Kidney glomerular epithelial cell (primary cell): Measurements from ENCODE around the gene GNG7.
A peak's percentile ranks its signal among the peaks of the same experiment; 100 is the strongest.
"Not testable (repeated sequence)": the region's sequence is repeated elsewhere in the genome, so short reads cannot be mapped to it uniquely, and the experiment has no call there.

ENCODE experiments used
- DNase-seq: peaks from one replicate; lab custom pipeline; 2025; lab: John Stamatoyannopoulos, UW

The GNG7 gene

DNA sequence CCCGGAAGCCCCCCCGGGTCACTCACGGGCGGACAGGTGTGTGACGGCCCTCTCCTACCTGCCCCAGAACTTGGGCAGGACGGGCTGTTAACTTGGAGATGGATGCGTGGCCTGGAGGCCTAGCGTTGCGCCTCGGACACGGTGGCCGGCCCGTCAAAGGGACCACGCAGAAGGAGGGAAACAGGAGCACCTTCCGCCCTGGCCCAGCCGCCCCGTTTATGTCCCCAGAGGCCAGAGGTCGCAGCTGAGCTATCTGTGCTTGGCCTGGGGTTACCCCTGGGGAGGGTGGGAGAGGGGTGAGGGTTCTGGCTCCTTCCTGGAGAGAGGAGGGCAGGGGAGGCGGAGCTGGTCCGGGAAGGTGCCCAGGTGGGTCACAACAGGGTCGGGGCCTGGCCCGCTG lies 190.9 kb downstream of the GNG7 start:
- DNase-seq: no peak

DNA sequence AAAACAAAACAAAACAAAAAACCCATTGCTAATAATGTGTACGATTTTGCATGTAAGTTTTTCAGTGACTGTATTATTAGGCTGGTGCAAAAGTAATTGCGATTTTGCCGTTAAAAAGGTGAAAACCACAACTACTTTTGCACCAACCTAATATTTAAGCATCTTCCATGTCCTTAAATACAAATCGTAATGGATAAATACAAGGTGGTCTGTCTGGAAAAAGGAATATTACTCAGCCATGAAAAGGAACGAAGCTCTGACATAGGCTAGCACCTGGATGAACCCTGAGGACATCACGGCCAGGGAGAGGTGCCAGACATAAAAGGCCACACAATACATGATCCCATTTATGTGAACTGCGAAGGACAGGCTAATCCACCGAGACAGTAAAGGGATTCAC lies 193.4 kb downstream of the GNG7 start:
- no peak for DNase-seq

DNA sequence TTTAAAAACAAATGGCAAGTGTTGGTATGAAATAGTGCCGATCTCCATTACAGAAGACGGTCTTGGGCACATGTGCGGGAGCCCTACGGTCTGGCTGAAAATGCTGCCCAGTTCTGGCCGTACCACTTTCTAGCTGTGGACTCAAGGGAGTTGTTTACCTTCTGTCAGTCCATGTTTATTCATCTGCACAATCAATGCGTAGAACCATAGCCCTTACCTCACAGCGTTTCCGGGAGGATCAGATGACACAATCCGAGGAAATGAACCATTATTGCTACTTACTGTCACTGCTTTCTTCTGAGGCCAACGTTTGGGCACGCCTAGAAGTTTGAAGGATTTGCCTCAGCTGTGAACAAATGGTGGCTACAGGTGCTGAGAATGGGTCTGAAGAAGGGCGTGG lies 195.4 kb downstream of the GNG7 start:
- DNase-seq: no peak

DNA sequence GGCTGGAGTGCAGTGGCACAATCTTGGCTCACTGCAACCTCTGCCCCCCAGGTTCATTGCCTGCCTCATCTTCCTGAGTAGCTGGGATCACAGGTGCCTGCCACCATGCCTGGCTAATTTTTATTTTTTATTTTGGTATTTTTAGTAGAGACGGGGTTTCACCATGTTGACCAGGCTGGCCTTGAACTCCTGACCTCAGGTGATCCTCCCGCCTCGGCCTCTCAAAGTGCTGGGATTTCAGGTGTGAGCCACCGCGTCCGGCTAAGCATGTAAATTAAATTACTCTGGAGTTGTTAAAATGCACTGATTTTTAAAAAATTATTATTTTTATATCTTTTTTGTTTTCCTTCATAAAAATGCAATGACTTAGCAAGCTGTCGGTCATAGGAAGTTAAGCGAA lies 195.8 kb downstream of the GNG7 start:
- DNase-seq: not testable (repeated sequence)

DNA sequence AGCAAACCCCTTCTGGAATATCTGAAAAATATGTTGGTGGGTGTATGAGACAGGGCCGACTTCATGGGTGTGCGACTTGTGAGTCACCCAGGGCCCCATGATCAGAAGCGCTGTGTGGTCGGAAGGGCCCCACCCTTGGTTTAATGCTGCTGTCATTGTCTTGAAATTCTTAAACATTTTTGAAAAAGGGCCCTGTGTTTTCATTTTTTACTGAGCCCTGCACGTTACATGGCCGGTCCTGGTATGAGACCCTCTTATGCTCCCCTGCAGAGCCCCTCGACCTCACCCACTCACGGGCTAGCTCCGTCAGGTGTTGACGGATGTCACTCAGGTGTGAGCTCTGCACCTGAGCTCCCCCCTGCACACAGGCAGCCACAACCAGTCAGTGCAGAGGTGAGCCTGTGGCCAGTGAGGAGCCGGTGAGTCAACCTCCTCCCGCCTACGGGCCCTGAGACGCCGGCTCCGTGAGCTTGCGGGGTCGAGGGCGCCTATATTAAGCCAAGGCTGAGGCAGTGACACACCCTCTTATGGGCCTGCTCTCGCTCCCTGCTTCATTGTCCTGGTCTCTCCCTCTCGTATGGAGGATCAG lies 198.9 kb downstream of the GNG7 start:
- no peak for DNase-seq

- DNase-seq: no peak
Measured at GRCh38 chr19:2500841-2501261, 201.6 kb downstream of the GNG7 start.

DNA sequence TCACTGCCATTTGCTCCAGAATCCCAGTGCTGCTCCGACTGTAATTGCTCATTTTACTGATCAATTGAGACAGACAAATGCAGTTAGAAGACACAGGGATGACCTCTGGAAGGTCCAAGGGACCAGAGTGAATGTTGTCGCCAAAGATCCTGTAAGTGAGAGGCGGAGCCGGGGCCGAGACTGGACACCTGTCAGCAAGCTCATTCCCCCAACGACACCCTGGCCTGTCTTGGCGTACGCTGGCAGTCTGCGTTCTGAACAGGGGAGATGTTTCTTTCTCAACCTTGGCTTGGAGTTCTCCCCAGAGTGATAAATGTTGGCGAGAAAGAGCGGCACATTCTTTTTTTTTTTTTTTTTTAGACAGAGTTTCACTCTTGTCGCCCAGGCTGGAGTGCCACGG lies 202.3 kb downstream of the GNG7 start:
- no peak for DNase-seq

DNA sequence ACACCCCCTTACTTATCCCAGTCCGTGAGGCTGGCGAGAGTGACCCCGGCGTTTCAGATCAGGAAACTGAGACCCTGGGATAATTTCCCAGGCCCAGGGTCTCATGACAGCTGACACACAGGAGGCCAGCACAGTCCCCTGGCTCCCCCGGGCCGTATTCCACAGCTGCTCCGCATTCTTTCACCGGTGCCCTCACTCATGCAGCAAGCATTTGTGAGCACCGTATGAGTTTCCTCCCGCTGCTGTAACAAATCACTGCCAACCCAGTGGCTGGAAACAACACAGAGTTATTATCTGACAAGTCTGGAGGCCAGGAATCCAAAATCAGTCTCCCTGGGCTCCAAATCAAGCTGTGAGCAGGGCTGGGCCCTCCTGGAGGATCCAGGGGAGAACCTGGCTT lies 205.3 kb downstream of the GNG7 start:
- DNase-seq: no peak

DNA sequence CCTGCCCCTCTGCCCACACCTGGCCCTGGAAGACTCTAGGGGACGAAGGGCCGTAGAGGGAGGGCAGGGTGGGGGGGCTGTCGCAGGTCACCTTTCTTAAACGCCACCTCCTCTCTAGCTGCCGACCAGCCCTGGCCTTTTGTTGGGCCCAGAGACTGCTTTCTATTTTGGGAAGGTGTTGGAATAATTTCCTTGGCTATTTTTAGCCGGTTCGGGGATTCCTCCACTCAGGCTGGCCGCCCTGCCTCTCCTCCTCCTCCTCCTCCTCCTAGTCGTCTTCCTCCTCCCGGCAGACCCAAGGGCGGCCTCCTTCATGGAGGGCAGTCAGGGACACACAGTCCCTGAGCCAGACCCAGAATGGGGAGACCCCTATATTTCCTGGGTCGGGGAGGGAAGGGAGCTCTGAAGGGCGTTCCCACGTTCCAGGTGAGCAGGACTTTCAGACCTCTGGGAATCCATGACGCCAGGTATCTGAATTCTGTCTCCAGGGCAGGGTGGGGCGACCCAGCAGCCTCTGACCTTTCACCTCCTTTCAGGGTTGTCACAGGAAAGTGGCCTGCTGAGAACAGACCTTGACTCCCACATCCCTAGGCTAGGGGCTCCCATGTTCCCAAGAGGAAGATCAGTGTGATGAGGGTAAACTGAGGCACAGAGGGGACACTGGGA lies 206.7 kb downstream of the GNG7 start:
- DNase-seq: no peak

DNA sequence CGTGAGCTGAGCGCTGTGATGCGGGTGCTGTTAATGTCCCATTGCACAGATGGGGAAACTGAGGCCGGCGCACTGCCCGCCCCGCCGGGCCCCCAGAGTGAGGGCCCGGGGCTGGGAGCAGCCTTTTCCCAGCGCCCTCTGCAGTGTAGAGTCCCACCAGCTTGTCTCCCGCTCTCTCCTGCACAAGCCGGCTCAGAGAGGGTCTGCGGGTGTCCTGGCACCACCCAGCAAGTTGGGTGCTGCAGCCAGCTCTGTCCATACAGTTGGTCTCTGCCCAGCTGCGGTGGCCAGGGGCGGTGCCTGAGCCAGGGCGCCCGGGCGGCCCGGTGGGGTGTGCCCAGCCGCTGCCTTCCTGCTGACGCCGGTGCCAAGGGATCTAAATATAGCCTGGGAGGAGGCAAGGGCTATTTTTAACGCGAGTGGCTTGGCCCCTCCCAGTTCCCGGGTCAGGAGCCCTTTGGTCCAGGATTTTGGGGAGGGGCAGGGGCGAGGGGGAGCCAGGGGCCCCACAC lies 207.3 kb downstream of the GNG7 start:
- peak; percentile 27 for DNase-seq

DNA sequence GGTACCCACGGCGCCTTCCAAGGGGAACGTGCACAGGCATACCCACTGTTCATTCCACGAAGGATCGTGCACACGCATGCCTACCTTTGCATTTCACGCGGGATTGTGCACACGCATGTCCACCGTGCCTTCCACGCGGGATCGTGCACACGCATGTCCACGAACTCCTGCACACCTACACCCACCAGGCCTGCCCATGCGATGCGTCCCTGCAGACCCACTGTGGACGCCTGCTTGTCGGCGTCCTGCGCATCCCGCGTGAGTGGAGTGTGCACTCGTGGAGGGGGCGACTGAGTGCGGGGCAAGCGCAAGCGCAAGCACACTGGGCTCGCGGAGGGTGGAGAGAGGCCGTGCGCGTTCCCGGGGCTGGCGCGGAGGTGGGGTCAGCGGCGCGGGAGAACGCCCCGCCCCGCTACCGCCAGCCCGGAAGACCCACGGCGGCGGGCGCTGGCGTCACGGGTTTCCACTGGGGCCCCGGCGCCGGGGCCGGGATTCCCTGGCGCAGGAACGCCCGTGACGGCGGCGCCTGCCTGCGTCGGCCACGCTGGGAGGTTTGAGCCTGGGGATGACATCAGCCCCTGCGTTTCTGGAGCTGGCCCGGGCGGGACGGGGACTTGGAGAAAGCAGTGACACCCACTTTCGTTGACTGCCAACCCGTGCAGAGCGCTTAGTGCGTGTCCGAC lies 207.9 kb downstream of the GNG7 start:
- peak; percentile 37 for DNase-seq

DNA sequence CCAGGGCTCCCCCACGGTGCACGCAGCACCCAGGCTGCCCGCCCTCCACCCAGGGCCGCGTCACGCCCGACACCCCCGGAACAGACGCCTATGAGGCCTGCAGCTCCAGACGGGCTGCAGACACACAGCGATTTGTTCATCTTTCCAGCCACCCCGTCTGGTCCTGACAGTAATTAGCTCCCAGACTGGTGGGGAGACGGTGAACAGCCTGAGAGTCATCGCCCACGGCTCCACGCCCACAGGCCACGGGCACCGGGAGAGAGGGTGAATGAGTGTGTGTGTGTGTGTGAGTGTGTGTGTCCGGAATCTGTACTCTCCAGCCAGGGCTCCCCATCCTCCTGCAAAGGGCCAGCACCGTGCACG lies 208.4 kb downstream of the GNG7 start:
- peak; percentile 18 for DNase-seq

DNA sequence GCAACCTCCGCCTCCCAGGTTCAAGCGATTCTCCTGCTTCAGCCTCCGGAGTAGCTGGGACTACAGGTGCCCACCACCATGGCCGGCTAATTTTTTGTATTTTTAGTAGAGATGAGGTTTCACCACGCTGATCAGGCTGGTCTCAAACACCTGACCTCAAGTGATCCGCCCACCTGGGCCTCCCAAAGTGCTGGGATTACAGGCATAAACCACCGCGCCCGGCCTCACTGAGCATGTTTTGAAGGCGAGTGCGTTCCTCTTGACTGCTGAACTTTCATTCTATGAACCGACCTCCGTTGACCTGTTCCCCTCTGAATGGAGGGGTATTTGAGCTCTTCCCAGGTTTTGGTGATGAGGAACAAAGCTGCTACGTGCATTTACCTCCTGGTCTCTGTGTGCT lies 209.0 kb downstream of the GNG7 start:
- DNase-seq: not testable (repeated sequence)

DNA sequence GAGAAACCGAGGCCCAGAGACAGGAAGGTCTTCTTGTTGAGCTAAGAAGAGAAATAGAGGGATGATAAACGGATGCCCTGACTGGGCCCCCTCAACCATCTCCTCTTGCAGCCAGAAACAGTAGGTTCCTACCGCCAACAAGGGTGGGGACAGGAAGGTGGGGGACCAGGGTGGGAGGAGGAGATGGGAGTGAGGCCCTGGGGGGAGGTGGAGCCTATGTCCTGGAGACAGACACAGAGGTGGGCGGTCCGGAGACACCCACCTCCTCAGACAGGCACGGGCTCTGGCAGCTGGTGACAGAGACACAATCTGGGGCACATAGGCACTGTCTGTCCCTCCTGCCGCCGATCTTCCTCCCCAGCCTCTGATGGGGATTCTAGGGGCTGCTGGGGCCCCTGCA lies 209.6 kb downstream of the GNG7 start:
- no peak for DNase-seq

GRCh38 chr19:2491130-2491801 lies 211.2 kb downstream of the GNG7 start:
- peak; percentile 95 for DNase-seq

DNA sequence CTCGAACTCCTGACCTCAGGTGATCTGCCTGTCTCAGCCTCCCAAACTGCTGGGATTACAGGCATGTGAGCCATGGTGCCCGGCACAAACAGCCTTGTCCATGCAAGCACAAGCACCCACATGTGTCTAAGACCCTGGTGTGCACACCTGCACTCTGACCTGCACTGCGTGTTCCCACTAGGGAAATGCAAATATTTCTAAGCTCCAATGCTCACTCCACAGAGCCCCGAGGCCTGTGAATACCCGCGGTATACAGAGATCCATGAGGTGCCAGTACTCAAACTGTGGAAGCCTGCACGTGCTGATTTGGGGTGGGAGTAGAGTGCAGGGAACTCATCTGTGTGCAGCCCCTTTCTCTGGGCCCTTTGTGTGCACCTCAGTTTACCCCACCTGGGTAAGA lies 211.8 kb downstream of the GNG7 start:
- DNase-seq: no peak

DNA sequence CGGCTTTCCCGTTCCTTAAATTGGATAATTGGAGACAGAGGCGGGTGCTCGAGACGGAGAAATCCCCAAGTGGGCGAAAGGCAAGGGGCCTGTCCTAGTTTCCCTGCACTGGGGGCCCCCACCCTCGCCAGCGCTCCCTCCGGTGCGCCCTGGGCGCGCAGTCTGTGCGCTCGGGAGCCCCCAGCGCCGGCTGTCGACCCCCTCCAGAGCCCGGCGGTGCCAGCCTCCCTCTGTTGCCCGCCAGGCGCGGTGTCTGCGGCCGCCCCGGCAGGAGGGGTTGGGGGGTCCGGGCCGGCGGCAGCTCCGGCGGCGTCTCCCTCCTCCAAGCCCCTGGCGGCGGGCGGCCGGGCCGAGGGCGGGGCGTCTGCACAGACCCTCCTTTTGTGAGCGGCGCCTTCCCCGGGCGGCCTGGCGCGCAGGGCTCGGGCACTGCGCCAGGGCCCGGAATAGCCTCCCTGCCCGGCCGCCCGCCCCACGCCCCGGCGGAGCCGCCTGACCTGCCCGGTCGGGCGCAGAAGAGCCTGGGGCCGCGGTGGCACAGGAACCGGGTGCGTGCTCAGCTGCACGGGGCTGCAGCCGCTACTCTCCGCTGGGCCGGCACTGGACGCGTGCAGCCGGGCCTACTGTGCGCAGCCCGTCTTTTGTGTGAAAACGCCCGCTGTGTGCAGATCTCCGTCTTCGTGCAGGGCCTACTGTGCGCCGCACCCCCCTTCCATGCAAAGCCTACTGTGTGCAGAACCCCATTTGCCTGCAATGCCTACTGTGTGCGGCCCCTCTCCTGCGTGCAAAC lies 213.4 kb downstream of the GNG7 start:
- DNase-seq: peak; percentile 14

GRCh38 chr19:2488405-2488941 lies 214.0 kb downstream of the GNG7 start:
- no peak for DNase-seq

GRCh38 chr19:2487842-2488241 lies 214.7 kb downstream of the GNG7 start:
- no peak for DNase-seq

DNA sequence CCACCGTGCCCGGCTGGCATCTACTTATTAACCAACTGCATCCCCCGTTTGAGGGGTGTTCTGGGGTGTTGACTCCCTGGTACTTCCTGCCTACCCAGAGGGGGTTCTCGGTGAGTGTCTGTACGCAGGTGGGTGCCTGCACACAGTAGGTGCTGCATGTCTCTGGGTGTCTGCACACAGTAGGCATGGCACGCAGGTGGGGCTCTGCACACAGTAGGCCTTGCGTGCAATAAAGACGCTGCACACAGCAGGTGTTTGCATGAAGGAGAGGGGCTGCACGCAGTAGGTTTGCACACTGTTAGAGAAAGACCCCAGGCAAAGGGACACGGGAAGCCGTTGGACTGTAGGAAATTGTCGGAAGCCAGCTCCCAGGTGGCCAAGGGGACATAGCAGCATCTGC lies 215.4 kb downstream of the GNG7 start:
- no peak for DNase-seq

GRCh38 chr19:2485428-2485827 lies 217.1 kb downstream of the GNG7 start:
- no peak for DNase-seq
